Non-pigmented ciliary epithelial cell (primary cell): Measurements from ENCODE around the gene RYR1.
"Not testable (repeated sequence)": the region's sequence is repeated elsewhere in the genome, so short reads cannot be mapped to it uniquely, and the experiment has no call there.

Experiments
- DNase-seq: peaks from one replicate; pipeline ENCODE4 v3.0.0-alpha.2; 2010; ENCODE audit warnings: low read depth

RYR1 gene

GRCh38 chr19:38400361-38400760 is 33.1 kb upstream of the RYR1 start:
- DNase-seq: no peak

DNA sequence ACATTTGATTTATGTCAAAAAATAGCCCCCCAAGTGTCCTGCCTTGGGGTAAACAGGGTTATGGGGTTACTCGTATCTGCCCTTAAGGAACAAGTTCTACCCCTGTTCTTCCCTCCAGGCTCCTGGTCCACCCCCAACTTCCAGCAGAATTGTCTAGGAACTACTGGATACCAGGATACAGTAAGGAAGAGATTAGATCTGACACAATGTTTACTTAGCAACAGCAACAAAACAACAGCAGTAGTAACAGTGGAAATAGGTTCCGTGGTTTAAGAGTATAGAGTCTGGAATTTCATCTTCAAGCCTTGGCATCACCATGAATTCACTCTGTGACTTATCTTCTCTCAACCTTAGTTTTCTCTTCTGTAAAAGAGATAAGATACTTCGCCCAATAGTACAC is 32.3 kb upstream of the RYR1 start:
- DNase-seq: no peak

DNA sequence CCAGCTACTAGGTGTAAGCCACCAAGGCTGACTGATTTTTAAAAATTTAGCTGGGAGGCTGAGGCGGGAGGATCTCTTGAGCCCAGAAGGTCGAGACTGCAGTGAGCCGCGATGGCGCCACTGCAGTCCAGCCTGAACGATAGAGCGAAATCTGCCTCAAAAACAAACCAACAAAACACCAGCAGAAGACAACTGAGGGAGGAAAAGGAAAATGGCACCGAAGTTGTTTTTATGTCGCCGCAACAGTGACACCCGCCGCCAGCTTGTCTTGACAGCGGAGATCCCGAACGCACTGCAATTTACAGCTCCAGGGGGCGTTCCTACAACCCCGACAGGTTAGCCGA is 30.9 kb upstream of the RYR1 start:
- DNase-seq: no peak

- peak; percentile 75 for DNase-seq
Observed at GRCh38 chr19:38402967-38403674, 30.4 kb upstream of the RYR1 start, which contains the start of gene FAM98C. Gene FAM98C (plus strand): TSS chr19:38403093. CDS start chr19:38403154, 61 bp downstream.

DNA sequence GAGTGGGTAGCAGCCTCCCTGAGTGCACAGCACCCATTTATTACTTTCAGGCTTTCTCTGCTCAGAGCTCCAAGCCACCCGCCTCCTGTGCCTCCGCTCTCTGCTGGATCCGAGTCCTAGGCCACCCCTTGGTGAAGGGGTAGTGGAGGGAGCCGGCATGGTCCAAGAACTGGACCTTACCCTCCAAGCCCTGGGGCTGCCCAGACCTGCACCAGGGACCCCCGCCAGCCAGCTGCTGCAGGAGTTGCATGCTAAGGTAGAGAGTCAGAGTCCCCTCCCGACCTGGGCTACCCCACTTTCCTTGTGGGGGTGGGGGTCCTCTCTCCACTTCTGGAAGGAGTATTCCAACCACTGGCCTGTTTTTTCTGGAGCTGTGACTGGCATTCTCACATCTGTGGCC is 28.6 kb upstream of the RYR1 start:
- DNase-seq: no peak

- no peak for DNase-seq
Observed at GRCh38 chr19:38405276-38405675, 28.2 kb upstream of the RYR1 start.

GRCh38 chr19:38409631-38410133 is 23.8 kb upstream of the RYR1 start:
- DNase-seq: no peak

DNA sequence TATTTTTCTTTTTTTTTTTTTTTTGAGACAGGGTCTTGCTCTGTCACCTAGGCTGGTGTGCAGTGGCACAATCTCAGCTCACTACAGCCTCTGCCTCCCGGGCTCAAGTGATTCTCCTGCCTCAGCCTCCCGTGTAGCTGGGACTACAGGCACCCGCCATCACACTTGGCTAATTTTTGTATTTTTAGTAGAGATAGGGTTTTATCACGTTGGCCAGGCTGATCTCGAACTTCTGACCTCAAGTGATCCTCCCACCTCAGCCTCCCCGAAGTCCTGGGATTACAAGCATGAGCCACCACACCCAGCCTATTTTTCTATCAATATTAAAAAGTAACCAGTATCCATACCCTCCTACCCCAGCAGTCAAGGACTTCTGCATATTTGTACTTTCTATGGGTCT is 23.1 kb upstream of the RYR1 start:
- not testable (repeated sequence) for DNase-seq

DNA sequence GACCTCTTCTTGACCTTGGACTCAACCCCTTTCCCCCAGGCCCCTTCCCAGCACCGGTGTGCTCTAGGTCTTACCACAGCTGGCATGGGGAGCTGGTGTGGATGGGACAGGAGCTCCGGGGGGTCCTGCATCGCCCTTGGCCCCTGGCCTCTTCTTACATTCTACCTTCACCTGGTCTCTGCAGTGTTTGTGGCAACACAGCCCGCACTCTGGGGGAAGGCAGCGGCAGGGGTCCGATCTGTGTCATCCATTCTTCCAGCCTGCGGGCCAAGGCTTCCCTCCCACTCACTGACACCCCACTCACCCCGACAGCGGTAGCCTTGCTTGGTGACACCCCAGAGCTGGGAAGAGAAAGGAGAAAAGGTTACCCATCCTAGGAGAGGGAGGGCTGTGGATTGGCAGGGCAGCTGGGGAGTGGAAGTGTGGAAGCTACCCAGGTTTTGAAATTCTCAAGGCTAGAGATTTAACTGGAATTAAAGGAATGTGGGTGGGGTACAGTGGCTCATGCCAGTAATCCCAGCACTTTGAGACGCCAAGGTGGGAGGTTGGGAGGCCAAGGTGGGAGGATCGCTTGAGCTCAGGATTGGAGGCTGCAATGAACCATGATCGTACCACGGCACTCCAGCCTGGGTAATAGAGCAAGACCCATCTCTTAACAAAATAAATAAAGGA is 22.3 kb upstream of the RYR1 start:
- no peak for DNase-seq

DNA sequence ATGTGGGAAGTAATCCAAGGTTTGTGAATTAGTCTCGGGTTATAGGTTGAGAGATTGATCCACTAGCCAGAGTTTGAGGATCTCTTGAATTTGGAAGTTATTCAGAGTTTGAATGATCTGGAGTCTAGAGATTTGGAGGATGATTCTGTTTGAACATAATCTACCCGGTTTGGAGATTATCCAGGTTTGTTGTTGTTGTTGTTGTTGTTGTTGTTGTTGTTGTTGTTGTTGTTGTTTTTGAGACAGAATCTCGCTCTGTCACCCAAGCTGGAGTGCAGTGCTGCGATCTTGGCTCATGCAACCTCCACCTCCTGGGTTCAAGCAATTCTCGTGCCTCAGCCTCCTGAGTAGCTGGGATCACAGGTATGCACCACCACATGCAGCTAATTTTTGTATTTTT is 21.6 kb upstream of the RYR1 start:
- not testable (repeated sequence) for DNase-seq

- no peak for DNase-seq
Observed at GRCh38 chr19:38412491-38412890, 21.0 kb upstream of the RYR1 start.

- DNase-seq: no peak
Observed at GRCh38 chr19:38412961-38413360, 20.5 kb upstream of the RYR1 start.

DNA sequence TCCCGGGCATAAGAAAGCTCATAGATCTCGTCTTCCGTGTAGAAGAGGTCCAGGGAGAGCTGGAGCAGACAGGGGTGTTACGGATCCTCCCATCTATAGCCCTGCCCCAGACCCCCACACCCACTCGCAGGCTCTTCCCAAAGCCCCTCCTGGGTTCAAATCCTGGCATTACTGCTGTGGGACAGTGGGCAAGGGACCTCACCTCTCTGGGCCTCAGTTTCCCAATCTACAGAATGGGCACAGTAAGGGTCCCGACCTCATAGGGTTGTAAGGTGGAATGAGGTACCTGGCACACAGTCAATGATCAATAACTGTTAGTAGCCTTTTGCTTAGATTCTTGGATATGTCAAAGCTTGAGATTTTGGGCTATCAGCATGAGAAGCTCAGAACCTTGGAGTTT is 20.1 kb upstream of the RYR1 start:
- no peak for DNase-seq

- no peak for DNase-seq
Observed at GRCh38 chr19:38417146-38417543, 16.3 kb upstream of the RYR1 start.

DNA sequence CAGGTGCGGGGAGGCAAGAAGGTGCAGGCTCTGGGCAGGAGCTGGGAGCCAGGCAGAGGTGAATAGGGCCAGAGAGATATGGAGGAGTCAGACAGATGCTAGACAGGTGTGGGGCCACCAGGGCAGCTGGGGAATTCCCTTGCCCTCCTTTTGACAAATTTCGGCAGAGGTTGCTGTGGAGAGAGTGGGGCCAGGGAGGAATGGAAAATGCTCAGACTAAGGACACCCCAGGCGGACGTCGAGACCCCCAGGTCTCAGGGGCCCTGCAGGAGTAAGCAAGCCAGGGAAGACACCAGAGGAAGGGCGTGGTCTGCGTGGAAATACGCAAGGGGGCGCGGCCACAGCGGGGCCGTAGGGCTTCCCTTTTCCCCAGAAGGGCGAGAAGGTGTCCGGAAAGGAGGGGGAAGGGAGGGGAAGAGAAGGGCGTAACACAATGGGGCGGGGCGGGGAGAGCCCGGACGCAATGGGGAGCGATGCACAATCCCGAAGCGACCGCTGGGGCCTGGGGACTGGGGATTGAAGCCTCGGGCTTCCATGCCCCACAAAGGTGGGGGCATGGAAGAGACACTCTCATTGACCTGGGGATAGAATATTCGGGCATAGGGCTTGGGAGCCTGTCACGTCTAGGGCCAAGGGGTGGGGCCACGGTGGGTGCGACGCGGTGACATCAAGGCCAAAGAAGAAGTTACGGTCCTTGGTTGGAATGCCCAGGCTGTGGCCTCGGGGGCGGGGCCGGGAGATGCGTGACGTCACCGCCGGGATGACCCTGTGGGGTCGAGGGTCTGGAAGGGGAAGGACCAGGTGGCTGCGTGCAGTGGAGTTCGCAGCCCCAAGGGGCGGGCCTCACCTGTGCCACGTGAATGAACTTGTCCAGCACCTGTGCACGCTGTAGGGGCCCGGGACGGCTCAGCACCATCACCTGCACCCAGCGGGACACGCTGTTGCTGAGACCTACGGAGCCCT is 15.7 kb upstream of the RYR1 start:
- DNase-seq: no peak

GRCh38 chr19:38420935-38421334 is 12.6 kb upstream of the RYR1 start:
- DNase-seq: no peak

GRCh38 chr19:38421856-38422255 is 11.6 kb upstream of the RYR1 start:
- no peak for DNase-seq

- no peak for DNase-seq
Observed at GRCh38 chr19:38422438-38422837, 11.1 kb upstream of the RYR1 start.

GRCh38 chr19:38424272-38424671 is 9.2 kb upstream of the RYR1 start:
- no peak for DNase-seq

GRCh38 chr19:38425222-38425809 is 8.2 kb upstream of the RYR1 start:
- DNase-seq: no peak

DNA sequence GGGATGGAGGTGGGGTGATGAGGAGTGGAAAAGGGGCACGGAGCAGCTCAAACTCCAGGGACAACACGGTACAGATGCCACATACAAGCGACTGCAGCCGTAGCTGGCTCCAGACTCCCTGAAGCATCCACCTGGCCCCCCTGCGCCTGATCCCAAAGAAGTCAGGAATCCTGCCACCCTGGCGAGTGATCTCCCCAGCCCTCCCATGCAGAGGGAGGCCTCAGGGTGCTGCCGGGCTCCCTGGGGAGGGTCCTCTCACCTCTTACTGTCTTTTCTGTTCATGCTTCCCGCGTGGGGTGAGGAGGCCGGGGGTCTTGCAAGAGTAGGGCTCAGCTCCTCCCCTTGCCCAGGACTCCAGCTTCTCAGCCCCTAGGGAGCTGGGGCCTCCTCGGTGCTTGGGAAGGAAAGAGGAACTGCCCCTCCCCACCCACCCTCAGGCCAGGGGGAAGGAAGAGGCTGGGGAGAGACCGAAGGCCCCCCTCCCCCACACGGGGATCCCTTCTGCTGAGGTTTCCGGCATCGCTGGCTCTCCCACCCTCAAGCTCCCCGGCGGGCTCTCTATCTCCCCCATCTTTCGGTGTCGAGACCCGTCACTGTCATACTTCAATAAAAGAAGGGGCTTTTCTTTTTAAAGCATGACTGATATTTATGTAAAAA is 7.6 kb upstream of the RYR1 start, which contains the start of gene RASGRP4:
RASGRP4 (minus strand) TSS at position 410 of the 657 bp plus-strand sequence; CDS start at position 282, 128 bp downstream.
- no peak for DNase-seq
